Lung (tissue), 12 donors: ENCODE data around the gene KRT1. TPM values are rescaled to one million over a fixed set of nuclear protein-coding genes. Genes with fewer than 3 reads are reported as not detected.

Source experiments
- ATAC-seq: fragments of 200-7000 bp; cut with Tn5 transposase; one replicate; pipeline ENCODE4 v1.9.1; 2020; ENCODE audit warnings: moderate number of reproducible peaks; ENCODE audit not compliant: insufficient read depth, low FRiP score
- DNase-seq, 3 donors: peaks; one replicate each; pipeline ENCODE4 v3.0.0-alpha.2; 2013 to 2017
- H3K27ac ChIP-seq, 2 donors: one replicate each; pipeline ENCODE4 v1.5.1; 2013; ENCODE audit warnings: mild to moderate bottlenecking in 2 of 2, moderate library complexity in 2 of 2, control low read depth in 1 of 2, inconsistent platforms in 1 of 2, low read depth in 1 of 2, low read length in 1 of 2
- H3K27me3 ChIP-seq, 3 donors: one replicate each; pipeline ENCODE4 v1.5.1; 2013; ENCODE audit warnings: low read length in 2 of 3; ENCODE audit not compliant: control insufficient read depth in 3 of 3, insufficient read depth in 3 of 3
- H3K36me3 ChIP-seq, 4 donors: one replicate each; pipeline ENCODE4 v1.5.1; 2013; ENCODE audit warnings: low read length in 4 of 4, mild to moderate bottlenecking in 1 of 4, moderate library complexity in 1 of 4; ENCODE audit not compliant: control insufficient read depth in 4 of 4, insufficient read depth in 4 of 4
- H3K4me1 ChIP-seq, 5 donors: one replicate each; pipeline ENCODE4 v1.5.1; 2013; ENCODE audit warnings: low read length in 5 of 5, mild to moderate bottlenecking in 2 of 5, moderate library complexity in 1 of 5; ENCODE audit not compliant: control insufficient read depth in 5 of 5, insufficient read depth in 5 of 5
- H3K4me3 ChIP-seq: one replicate; pipeline ENCODE4 v1.5.1; 2013; ENCODE audit warnings: mild to moderate bottlenecking, control low read depth, moderate library complexity
- H3K9ac ChIP-seq, 2 donors: one replicate each; pipeline ENCODE4 v1.5.1; 2013; ENCODE audit warnings: low read length in 2 of 2, control low read depth in 1 of 2; ENCODE audit not compliant: insufficient read depth in 1 of 2
- H3K9me3 ChIP-seq, 4 donors: one replicate each; pipeline ENCODE4 v1.5.1; 2013; ENCODE audit warnings: low read length in 3 of 4, mild to moderate bottlenecking in 1 of 4, moderate library complexity in 1 of 4; ENCODE audit not compliant: control insufficient read depth in 4 of 4, insufficient read depth in 3 of 4
- WGBS, 2 donors: extraction: QIAGEN DNeasy Blood & Tissue Kit; methylation state at CpG; one replicate each; pipeline ENCODE4 v1.1.7; 2013; 5-methylcytosine and 5-hydroxymethylcytosine counted together
- polyA plus RNA-seq, 2 donors: library from polyadenylated mRNA; stranded (reverse); fragments of 200-250 nt; gene quantifications; one replicate each; pipeline ENCODE4 v1.2.1, GENCODE V29; 2013
- total RNA-seq, 2 donors: library from RNA; depleted of rRNA in 1 of 2; stranded (reverse); fragments of >200 nt in 1 of 2; gene quantifications; one replicate each; pipeline ENCODE4 v1.2.1, GENCODE V29; 2014 to 2021
- TF ChIP-seq, protein P1 (sequence below): IDR thresholded peaks from 2 replicates; pipeline ENCODE4 v1.5.1; 2012; ENCODE audit warnings: mild to moderate bottlenecking; ENCODE audit errors: control extremely low read depth, extremely low read depth
- donor health status: control.
- donor health status: control.
- donor health status: Bipolar disorder and iron deficiency.
- donor health status: healthy.
- donor health status: DM: yes; HTN: yes; CAD: no.

Gene KRT1
- total and polyA plus RNA-seq, 4 donors = 0.09 to 0.82 TPM; not detected in 2

DNA sequence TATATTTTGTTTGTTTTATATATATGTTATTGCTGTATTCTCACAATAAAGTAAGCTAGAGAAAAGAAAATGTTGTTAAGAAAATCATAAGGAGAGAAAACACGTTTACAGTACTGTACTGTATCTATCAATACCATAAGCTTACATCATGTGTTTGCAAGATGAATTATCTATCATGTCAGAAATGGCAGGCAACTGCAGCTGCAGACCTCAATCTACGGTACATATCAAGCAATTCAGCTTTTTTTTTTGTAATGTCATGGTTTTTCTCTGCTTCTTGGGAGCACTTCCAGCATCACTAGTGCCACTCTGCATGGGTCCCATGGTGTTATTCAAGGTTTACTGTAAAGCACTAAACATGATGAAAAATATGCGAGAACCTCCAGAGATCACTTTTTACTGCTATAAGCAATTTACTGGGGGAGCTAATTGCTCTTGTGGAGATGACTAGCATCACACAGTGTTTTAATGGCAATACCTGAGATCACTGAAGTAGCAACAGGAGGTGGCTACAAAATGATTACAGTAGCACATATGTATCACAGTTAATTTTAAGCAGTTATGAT is 19.2 kb downstream of the KRT1 start:
- no peak for DNase-seq
- no peak overlapping the region for H3K27ac ChIP-seq
- no peak overlapping the region for H3K9ac ChIP-seq
- no peaks in the 10 kb centered on the region for H3K9me3 ChIP-seq
- H3K36me3 ChIP-seq = no peaks in the 10 kb centered on the region
- no peak overlapping the region for H3K4me3 ChIP-seq
- no peaks in the 10 kb centered on the region for H3K4me1 ChIP-seq
- WGBS, 2 donors = 75 to 82% methylated on average over 3 of the region's 3 CpGs
- TF ChIP-seq, protein P1, sequence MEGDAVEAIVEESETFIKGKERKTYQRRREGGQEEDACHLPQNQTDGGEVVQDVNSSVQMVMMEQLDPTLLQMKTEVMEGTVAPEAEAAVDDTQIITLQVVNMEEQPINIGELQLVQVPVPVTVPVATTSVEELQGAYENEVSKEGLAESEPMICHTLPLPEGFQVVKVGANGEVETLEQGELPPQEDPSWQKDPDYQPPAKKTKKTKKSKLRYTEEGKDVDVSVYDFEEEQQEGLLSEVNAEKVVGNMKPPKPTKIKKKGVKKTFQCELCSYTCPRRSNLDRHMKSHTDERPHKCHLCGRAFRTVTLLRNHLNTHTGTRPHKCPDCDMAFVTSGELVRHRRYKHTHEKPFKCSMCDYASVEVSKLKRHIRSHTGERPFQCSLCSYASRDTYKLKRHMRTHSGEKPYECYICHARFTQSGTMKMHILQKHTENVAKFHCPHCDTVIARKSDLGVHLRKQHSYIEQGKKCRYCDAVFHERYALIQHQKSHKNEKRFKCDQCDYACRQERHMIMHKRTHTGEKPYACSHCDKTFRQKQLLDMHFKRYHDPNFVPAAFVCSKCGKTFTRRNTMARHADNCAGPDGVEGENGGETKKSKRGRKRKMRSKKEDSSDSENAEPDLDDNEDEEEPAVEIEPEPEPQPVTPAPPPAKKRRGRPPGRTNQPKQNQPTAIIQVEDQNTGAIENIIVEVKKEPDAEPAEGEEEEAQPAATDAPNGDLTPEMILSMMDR = no peak
- no peaks in the 10 kb centered on the region for H3K27me3 ChIP-seq
- ATAC-seq = no peak

- 81 to 83% methylated on average over 4 of the region's 4 CpGs for WGBS, 2 donors
- DNase-seq = no peak
Observed at GRCh38 chr12:52659951-52660350, 20.3 kb downstream of the KRT1 start.

DNA sequence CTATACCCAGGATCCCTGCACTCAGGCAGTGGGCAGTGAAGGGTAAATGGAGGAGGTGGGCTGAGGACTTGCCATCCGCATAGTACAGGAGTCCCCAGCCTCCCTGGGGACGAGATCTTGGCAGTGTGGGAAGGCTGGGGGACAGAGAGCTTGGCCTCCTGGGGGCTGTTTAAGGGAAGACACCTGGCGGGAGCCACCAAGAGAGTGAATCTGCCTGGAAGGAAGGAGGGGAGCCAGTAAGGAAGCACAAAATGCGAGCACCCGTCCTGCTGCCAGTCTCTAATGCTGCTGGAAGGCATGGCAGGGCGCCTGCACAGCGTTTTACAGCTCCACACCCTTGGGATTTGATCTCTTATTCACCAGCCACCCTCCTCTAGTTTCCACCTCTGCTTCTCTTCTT is 20.8 kb downstream of the KRT1 start:
- no peaks in the 10 kb centered on the region for H3K9me3 ChIP-seq
- H3K36me3 ChIP-seq = no peaks in the 10 kb centered on the region
- no peaks in the 10 kb centered on the region for H3K27me3 ChIP-seq
- no peak overlapping the region for H3K9ac ChIP-seq
- 69 to 77% methylated on average over 7 of the region's 7 CpGs for WGBS, 2 donors
- TF ChIP-seq, protein P1 = no peak
- H3K27ac ChIP-seq = no peak overlapping the region
- peaks cover 0 to 9% (median 0%) of the 10 kb centered on the region in 5 donors for H3K4me1 ChIP-seq
- no peak overlapping the region for H3K4me3 ChIP-seq
- ATAC-seq = no peak
- DNase-seq = no peak

More at GRCh38 chr12:52659951-52660350, 20.3 kb downstream of the KRT1 start:
- TF ChIP-seq, protein P1 = no peak
- H3K27me3 ChIP-seq = no peaks in the 10 kb centered on the region
- no peak overlapping the region for H3K4me3 ChIP-seq
- H3K36me3 ChIP-seq = no peaks in the 10 kb centered on the region
- H3K9me3 ChIP-seq = no peaks in the 10 kb centered on the region
- ATAC-seq = no peak
- H3K9ac ChIP-seq = no peak overlapping the region
- no peak overlapping the region for H3K27ac ChIP-seq
- peaks cover 0 to 9% (median 0%) of the 10 kb centered on the region in 5 donors for H3K4me1 ChIP-seq

- H3K9ac ChIP-seq = no peak overlapping the region
- peaks cover 0 to 9% (median 0%) of the 10 kb centered on the region in 5 donors for H3K4me1 ChIP-seq
- H3K4me3 ChIP-seq = no peak overlapping the region
- no peak overlapping the region for H3K27ac ChIP-seq
- ATAC-seq (no peak), DNase-seq (no peak)
- TF ChIP-seq, protein P1 = no peak
- no peaks in the 10 kb centered on the region for H3K27me3 ChIP-seq
- WGBS, 2 donors = 77 to 86% methylated on average over 4 of the region's 4 CpGs
- no peaks in the 10 kb centered on the region for H3K36me3 ChIP-seq
- H3K9me3 ChIP-seq = no peaks in the 10 kb centered on the region
Observed at GRCh38 chr12:52658196-52658595, 22.0 kb downstream of the KRT1 start.
